ENCODE results near the gene CEP131.

DNA sequence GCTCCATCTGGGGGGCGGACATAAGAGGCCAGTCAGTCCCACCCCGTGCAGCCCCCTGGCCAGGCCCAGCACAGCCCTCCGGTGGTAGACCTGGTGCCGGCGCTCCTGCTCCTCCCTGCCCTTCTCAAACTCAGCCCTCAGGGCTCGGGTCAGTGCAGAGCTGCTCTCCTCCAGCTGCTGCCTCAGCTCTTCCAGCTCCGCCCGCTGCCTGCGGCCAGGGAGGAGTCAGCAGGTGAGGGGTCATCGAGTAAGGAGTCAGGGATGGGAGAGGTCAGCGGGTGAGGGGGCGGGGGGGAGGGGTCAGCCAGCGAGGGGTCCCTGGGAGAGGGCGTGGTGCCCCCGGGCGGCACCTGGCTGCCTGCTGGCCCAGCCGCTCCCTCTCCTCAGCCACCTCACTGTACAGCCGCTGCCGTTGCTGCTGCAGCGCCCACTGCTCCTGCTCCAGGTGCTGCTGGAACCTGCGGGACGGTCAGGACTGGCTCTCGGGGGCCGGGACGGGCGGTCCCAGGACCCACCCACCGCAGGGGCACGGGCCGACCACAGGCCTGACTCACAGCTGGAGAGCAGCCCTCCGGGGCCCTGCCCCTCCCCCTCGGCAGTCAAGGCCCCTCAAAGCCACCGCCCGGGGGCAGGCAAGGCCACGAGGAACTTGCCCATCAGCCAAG lies 30.2 kb downstream of the CEP131 start:
- TF ChIP-seq JUN (IDR thresholded peaks at IDR 0.05) (no peak), EP300 (IDR thresholded peaks at IDR 0.05) (no peak), ELK1 (IDR thresholded peaks at IDR 0.05; ENCODE audit: low read depth, low read length) (no peak), ESRRA (IDR thresholded peaks at IDR 0.05; ENCODE audit: borderline replicate concordance, low read length) (no peak), POLR2A (IDR thresholded peaks at IDR 0.05; ENCODE audit: low read length) (no peak), CHD2 (IDR thresholded peaks at IDR 0.05; ENCODE audit: low read length, partially characterized antibody) (no peak), RAD21 (conservative IDR thresholded peaks at IDR 0.05 in 1 of 2, IDR thresholded peaks at IDR 0.05 in 1 of 2) (no peak), SMC3 (IDR thresholded peaks at IDR 0.05) (no peak), MYC (IDR thresholded peaks at IDR 0.05; ENCODE audit: borderline replicate concordance, low read length) (no peak)
- TF ChIP-seq, protein P1, sequence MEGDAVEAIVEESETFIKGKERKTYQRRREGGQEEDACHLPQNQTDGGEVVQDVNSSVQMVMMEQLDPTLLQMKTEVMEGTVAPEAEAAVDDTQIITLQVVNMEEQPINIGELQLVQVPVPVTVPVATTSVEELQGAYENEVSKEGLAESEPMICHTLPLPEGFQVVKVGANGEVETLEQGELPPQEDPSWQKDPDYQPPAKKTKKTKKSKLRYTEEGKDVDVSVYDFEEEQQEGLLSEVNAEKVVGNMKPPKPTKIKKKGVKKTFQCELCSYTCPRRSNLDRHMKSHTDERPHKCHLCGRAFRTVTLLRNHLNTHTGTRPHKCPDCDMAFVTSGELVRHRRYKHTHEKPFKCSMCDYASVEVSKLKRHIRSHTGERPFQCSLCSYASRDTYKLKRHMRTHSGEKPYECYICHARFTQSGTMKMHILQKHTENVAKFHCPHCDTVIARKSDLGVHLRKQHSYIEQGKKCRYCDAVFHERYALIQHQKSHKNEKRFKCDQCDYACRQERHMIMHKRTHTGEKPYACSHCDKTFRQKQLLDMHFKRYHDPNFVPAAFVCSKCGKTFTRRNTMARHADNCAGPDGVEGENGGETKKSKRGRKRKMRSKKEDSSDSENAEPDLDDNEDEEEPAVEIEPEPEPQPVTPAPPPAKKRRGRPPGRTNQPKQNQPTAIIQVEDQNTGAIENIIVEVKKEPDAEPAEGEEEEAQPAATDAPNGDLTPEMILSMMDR (IDR thresholded peaks at IDR 0.05): no peak

Data from A549 (cell line).